Osteoblast (primary cell): ENCODE results near the gene AARS2. TPM values are rescaled to one million over a fixed set of nuclear protein-coding genes. Genes with fewer than 3 reads are reported as not detected.
"Not testable (repeated sequence)": the region's sequence is repeated elsewhere in the genome, so short reads cannot be mapped to it uniquely, and the experiment has no call there.

ENCODE experiments used
- DNase-seq: peaks from one replicate; pipeline ENCODE4 v3.0.0; 2011; ENCODE audit warnings: low spot score, mixed read lengths; ENCODE audit not compliant: insufficient read length; ENCODE audit errors: missing footprints
- H2AFZ ChIP-seq: 2 replicates; pipeline ENCODE4 v1.6.0; 2011; ENCODE audit warnings: mild to moderate bottlenecking, low read length
- H3K27ac ChIP-seq: 2 replicates; pipeline ENCODE4 v1.5.1; 2011; ENCODE audit warnings: mild to moderate bottlenecking, low read depth, low read length, moderate library complexity
- H3K27me3 ChIP-seq: 2 replicates; pipeline ENCODE4 v1.6.0; 2012; ENCODE audit warnings: mild to moderate bottlenecking, control low read depth, inconsistent platforms, low read length, moderate library complexity; ENCODE audit not compliant: insufficient read depth
- H3K36me3 ChIP-seq: 2 replicates; pipeline ENCODE4 v1.5.1; 2011; ENCODE audit warnings: mild to moderate bottlenecking, low read length, control low read depth, moderate library complexity; ENCODE audit not compliant: insufficient read depth
- H3K4me1 ChIP-seq: 2 replicates; pipeline ENCODE4 v1.5.1; 2011; ENCODE audit warnings: mild to moderate bottlenecking, low read length, control low read depth, moderate library complexity; ENCODE audit not compliant: insufficient read depth
- H3K4me2 ChIP-seq: 2 replicates; pipeline ENCODE4 v1.6.0; 2011; ENCODE audit warnings: mild to moderate bottlenecking, low read length; ENCODE audit not compliant: insufficient read depth
- H3K4me3 ChIP-seq: fragments of 200-600 bp; sonication (generic); 3 replicates; pipeline ENCODE4 v1.5.1; 2012; ENCODE audit warnings: mild to moderate bottlenecking, low read length, inconsistent platforms; ENCODE audit not compliant: insufficient read depth
- H3K79me2 ChIP-seq: 2 replicates; pipeline ENCODE4 v1.6.0; 2012; ENCODE audit warnings: mild to moderate bottlenecking, low read length, control low read depth, inconsistent platforms; ENCODE audit not compliant: insufficient read depth
- H3K9me3 ChIP-seq: 2 replicates; pipeline ENCODE4 v1.5.1; 2011; ENCODE audit warnings: low read depth, low read length, control low read depth
- H4K20me1 ChIP-seq: 2 replicates; pipeline ENCODE4 v1.6.0; 2012; ENCODE audit warnings: mild to moderate bottlenecking, low read length, control low read depth; ENCODE audit not compliant: insufficient read depth
- CTCF ChIP-seq: IDR thresholded peaks from 2 replicates; pipeline ENCODE4 v1.5.1; 2011; ENCODE audit warnings: mild to moderate bottlenecking, low read depth, low read length, moderate library complexity; ENCODE audit errors: extremely low read depth
- total RNA-seq: library from RNA; depleted of rRNA; stranded (reverse); fragments of >200 nt; gene quantifications from 2 replicates; pipeline ENCODE4 v1.2.3, GENCODE V29; 2012

Gene AARS2
- total RNA-seq, 1 donor = 6.2 TPM

GRCh38 chr6:44315951-44316350 lies 2.8 kb upstream of the AARS2 start:
- no peak for DNase-seq
- H3K27me3 ChIP-seq = peaks cover 45% of the 10 kb centered on the region
- H3K79me2 ChIP-seq = peaks cover 17% of the 10 kb centered on the region
- peaks cover 11% of the 10 kb centered on the region for H4K20me1 ChIP-seq
- H3K36me3 ChIP-seq = peaks cover 8% of the 10 kb centered on the region
- TF ChIP-seq CTCF = no peak
- H3K9me3 ChIP-seq = no peaks in the 10 kb centered on the region
- H2AFZ ChIP-seq = no peak overlapping the region
- no peak overlapping the region for H3K4me3 ChIP-seq
- H3K4me1 ChIP-seq = peaks cover 10% of the 10 kb centered on the region
- no peak overlapping the region for H3K4me2 ChIP-seq
- H3K27ac ChIP-seq = no peak overlapping the region

GRCh38 chr6:44315516-44315915 lies 2.4 kb upstream of the AARS2 start:
- Histone ChIP-seq H4K20me1 (peaks cover 11% of the 10 kb centered on the region), H3K9me3 (no peaks in the 10 kb centered on the region), H2AFZ (no peak overlapping the region), H3K36me3 (peaks cover 12% of the 10 kb centered on the region), H3K4me2 (no peak overlapping the region), H3K79me2 (peaks cover 17% of the 10 kb centered on the region), H3K4me3 (no peak overlapping the region), H3K27me3 (peaks cover 41% of the 10 kb centered on the region), H3K27ac (no peak overlapping the region), H3K4me1 (peaks cover 10% of the 10 kb centered on the region)
- no peak for DNase-seq
- no peak for TF ChIP-seq CTCF

- peaks cover 21% of the 10 kb centered on the region for H3K36me3 ChIP-seq
- not testable (repeated sequence) for H2AFZ ChIP-seq, DNase-seq, H3K4me2 ChIP-seq, H3K9me3 ChIP-seq, H3K27ac ChIP-seq, H3K4me3 ChIP-seq
- peaks cover 11% of the 10 kb centered on the region for H3K4me1 ChIP-seq
- H3K27me3 ChIP-seq = peaks cover 34% of the 10 kb centered on the region
- peaks cover 17% of the 10 kb centered on the region for H3K79me2 ChIP-seq
- peaks cover 11% of the 10 kb centered on the region for H4K20me1 ChIP-seq
Measured at GRCh38 chr6:44314657-44315056, 1.5 kb upstream of the AARS2 start.

GRCh38 chr6:44311767-44312166 lies 1.4 kb downstream of the AARS2 start:
- Histone ChIP-seq H4K20me1 (peaks cover 11% of the 10 kb centered on the region), H3K4me1 (peaks cover 19% of the 10 kb centered on the region), H3K79me2 (peaks cover 17% of the 10 kb centered on the region), H3K27me3 (peaks cover 13% of the 10 kb centered on the region), H2AFZ (no peak overlapping the region), H3K4me2 (peak overlapping the region; percentile 94), H3K4me3 (peak overlapping the region; percentile 94), H3K27ac (no peak overlapping the region), H3K36me3 (peaks cover 29% of the 10 kb centered on the region), H3K9me3 (no peaks in the 10 kb centered on the region)
- TF ChIP-seq CTCF = no peak
- no peak for DNase-seq
